PC-3 (cell line): ENCODE results near the gene UTF1. TPM values are rescaled to one million over a fixed set of nuclear protein-coding genes. Genes with fewer than 3 reads are reported as not detected.

ENCODE experiments used
- ATAC-seq: fragments of 200-7000 bp; cut with Tn5 transposase; 2 replicates; pipeline ENCODE4 v1.9.1; 2020; ENCODE audit warnings: mild to moderate bottlenecking, moderate library complexity
- BruUV-seq: library from RNA; stranded (reverse); fragments of 400-500 nt; replicated peaks from 2 replicates; lab custom pipeline; 2021; lab: Mats Ljungman, UMichigan
- CTCF ChIA-PET: fragments of 300-600 bp; sonication (Branson Sonifier 250); formaldehyde crosslinking; loops from one replicate; lab custom pipeline; 2022; ENCODE audit warnings: antibody characterized with exemption; lab: Charles Lee
- POLR2A ChIA-PET: fragments of 300-600 bp; sonication (Branson Sonifier 250); formaldehyde crosslinking; loops from one replicate; lab custom pipeline; 2022; ENCODE audit warnings: antibody characterized with exemption; ENCODE audit not compliant: unreplicated experiment; lab: Charles Lee
- DNase-seq: peaks from one replicate; pipeline ENCODE4 v3.0.0-alpha.2; 2015
- H2AFZ ChIP-seq: fragments of 300-600 bp; sonication (generic); 2 replicates; pipeline ENCODE4 v1.6.0; 2016; ENCODE audit warnings: antibody characterized with exemption, low read length
- H3F3A ChIP-seq: fragments of 300-600 bp; sonication (generic); one replicate; pipeline ENCODE4 v1.6.0; 2017; ENCODE audit warnings: antibody characterized with exemption, low read length, control low read depth, mild to moderate bottlenecking; ENCODE audit not compliant: unreplicated experiment
- H3K27ac ChIP-seq: fragments of 300-600 bp; sonication (generic); 2 replicates; pipeline ENCODE4 v1.5.1; 2016; ENCODE audit warnings: mild to moderate bottlenecking, low read length
- H3K27me3 ChIP-seq: fragments of 300-600 bp; sonication (generic); 2 replicates; pipeline ENCODE4 v1.6.1; 2016; ENCODE audit warnings: low read length, mixed read lengths
- H3K36me3 ChIP-seq: fragments of 300-600 bp; sonication (generic); 2 replicates; pipeline ENCODE4 v1.6.1; 2016; ENCODE audit warnings: low read depth, mixed run types, low read length, mixed read lengths
- H3K4me1 ChIP-seq: fragments of 300-600 bp; sonication (generic); 2 replicates; pipeline ENCODE4 v1.5.1; 2016; ENCODE audit warnings: low read length; ENCODE audit not compliant: insufficient read depth
- H3K4me2 ChIP-seq: fragments of 300-600 bp; sonication (generic); 2 replicates; pipeline ENCODE4 v1.6.0; 2016; ENCODE audit warnings: low read length
- H3K4me3 ChIP-seq: fragments of 300-600 bp; sonication (generic); 2 replicates; pipeline ENCODE4 v1.5.1; 2016; ENCODE audit warnings: mild to moderate bottlenecking, low read length, mixed read lengths
- H3K79me2 ChIP-seq: fragments of 300-600 bp; sonication (generic); 2 replicates; pipeline ENCODE4 v1.6.1; 2017; ENCODE audit warnings: low read length, mixed read lengths
- H3K9ac ChIP-seq: fragments of 300-600 bp; sonication (generic); 2 replicates; pipeline ENCODE4 v1.6.0; 2016; ENCODE audit warnings: mild to moderate bottlenecking, low read length
- H3K9me2 ChIP-seq: fragments of 300-600 bp; sonication (generic); replicated peaks from 2 replicates; pipeline ENCODE4 v1.6.1; 2016; ENCODE audit warnings: mixed run types, low read length, mixed read lengths
- H3K9me3 ChIP-seq: fragments of 300-600 bp; sonication (generic); 2 replicates; pipeline ENCODE4 v1.6.1; 2016; ENCODE audit warnings: low read length, mixed read lengths
- H4K20me1 ChIP-seq: fragments of 300-600 bp; sonication (generic); 2 replicates; pipeline ENCODE4 v1.6.1; 2016; ENCODE audit warnings: low read length, mixed read lengths
- CTCF ChIP-seq: fragments of 300-600 bp; sonication (generic); conservative IDR thresholded peaks from 2 replicates; pipeline ENCODE4 v1.5.1; 2017; ENCODE audit warnings: antibody characterized with exemption, low read depth, mild to moderate bottlenecking, low read length
- EZH2 ChIP-seq: fragments of 300-600 bp; sonication (generic); IDR thresholded peaks from one replicate; pipeline ENCODE4 v1.6.1; 2017; ENCODE audit warnings: antibody characterized with exemption, mild to moderate bottlenecking, low read length; ENCODE audit not compliant: unreplicated experiment
- EZH2phosphoT487 ChIP-seq: fragments of 300-600 bp; sonication (generic); IDR thresholded peaks from 2 replicates; pipeline ENCODE4 v1.6.1; 2018; ENCODE audit warnings: mild to moderate bottlenecking, antibody characterized with exemption, low read length, borderline replicate concordance
- intact Hi-C: fragments of 100-400 bp; cut with micrococcal nuclease; formaldehyde crosslinking; loops from 2 replicates; pipeline ENCODE4 v1.9.0; 2023
- total RNA-seq: library from RNA; depleted of rRNA; stranded (reverse); fragments of >200 nt; gene quantifications from 2 replicates; pipeline ENCODE4 v1.2.3, GENCODE V29; 2014

UTF1 gene
- total RNA-seq, 1 experiment from 2014 or later, result not detected

- Histone ChIP-seq H3F3A (no peaks in the 10 kb centered on the region), H3K27ac (no peak overlapping the region)
- POLR2A ChIA-PET, result no interaction called here
Observed at GRCh38 chr10:133187906-133188681, 41.9 kb upstream of the UTF1 start.

GRCh38 chr10:133189256-133189655 lies 40.8 kb upstream of the UTF1 start:
- no TSS peak for BruUV-seq
- POLR2A ChIA-PET, result no interaction called here

More at GRCh38 chr10:133187906-133188681, 41.9 kb upstream of the UTF1 start:
- no peak for TF ChIP-seq EZH2
- no peak for TF ChIP-seq EZH2phosphoT487
- TF ChIP-seq CTCF, result no peak
- intact Hi-C loops, result no loop called here
- H3K79me2 ChIP-seq, result no peaks in the 10 kb centered on the region
- BruUV-seq, result no TSS peak
- H3K36me3 ChIP-seq, result no peaks in the 10 kb centered on the region
- H3K4me2 ChIP-seq, result no peak overlapping the region
- ATAC-seq, result no peak
- H3K4me3 ChIP-seq, result no peak overlapping the region
- H3K9me3 ChIP-seq, result no peaks in the 10 kb centered on the region
- H3K9me2 ChIP-seq, result no peaks in the 10 kb centered on the region
- H3K9ac ChIP-seq, result no peak overlapping the region
- no peaks in the 10 kb centered on the region for H3K4me1 ChIP-seq
- no peak for DNase-seq
- H2AFZ ChIP-seq, result no peak overlapping the region
- CTCF ChIA-PET, result no interaction called here
- peaks cover 69% of the 10 kb centered on the region for H3K27me3 ChIP-seq
- H4K20me1 ChIP-seq, result no peaks in the 10 kb centered on the region

More at GRCh38 chr10:133189256-133189655, 40.8 kb upstream of the UTF1 start:
- Histone ChIP-seq H2AFZ (no peak overlapping the region), H3K9me3 (no peaks in the 10 kb centered on the region), H3K4me2 (no peak overlapping the region), H3K27ac (no peak overlapping the region), H3K36me3 (no peaks in the 10 kb centered on the region), H3K9me2 (no peaks in the 10 kb centered on the region), H3K9ac (no peak overlapping the region), H3K27me3 (peaks cover 71% of the 10 kb centered on the region), H4K20me1 (no peaks in the 10 kb centered on the region), H3F3A (no peaks in the 10 kb centered on the region), H3K4me1 (no peaks in the 10 kb centered on the region), H3K79me2 (no peaks in the 10 kb centered on the region), H3K4me3 (no peak overlapping the region)
- ATAC-seq (no peak), DNase-seq (no peak)
- intact Hi-C loops, result no loop called here
- TF ChIP-seq EZH2phosphoT487 (no peak), CTCF (no peak), EZH2 (no peak)
- CTCF ChIA-PET, result no interaction called here
